IPS DF 6.9 (cell line): ENCODE measurements around the gene GPR32.
"Not testable (repeated sequence)": the region's sequence is repeated elsewhere in the genome, so short reads cannot be mapped to it uniquely, and the experiment has no call there.

Experiments
- DNase-seq: peaks from one replicate; pipeline ENCODE4 v3.0.0-alpha.2; 2013; ENCODE audit warnings: low read depth, low spot score
- H3K27ac ChIP-seq: one replicate; pipeline ENCODE4 v1.5.1; 2013; ENCODE audit warnings: low read length, control low read depth
- H3K27me3 ChIP-seq: 2 replicates; pipeline ENCODE4 v1.6.1; 2013; ENCODE audit warnings: mild to moderate bottlenecking, low read length; ENCODE audit not compliant: control insufficient read depth, insufficient read depth
- H3K36me3 ChIP-seq: 2 replicates; pipeline ENCODE4 v1.6.1; 2013; ENCODE audit warnings: low read length; ENCODE audit not compliant: control insufficient read depth, insufficient read depth
- H3K4me1 ChIP-seq: 2 replicates; pipeline ENCODE4 v1.6.1; 2013; ENCODE audit warnings: low read length; ENCODE audit not compliant: control insufficient read depth, insufficient read depth
- H3K4me3 ChIP-seq: 2 replicates; pipeline ENCODE4 v1.5.1; 2013; ENCODE audit warnings: mild to moderate bottlenecking, low read length
- H3K9me3 ChIP-seq: 2 replicates; pipeline ENCODE4 v1.6.1; 2013; ENCODE audit warnings: low read length, inconsistent platforms; ENCODE audit not compliant: control insufficient read depth, insufficient read depth
- WGBS: extraction: QIAGEN DNeasy Blood & Tissue Kit; methylation state at CpG from one replicate; pipeline ENCODE4 v1.1.7; 2013; ENCODE audit warnings: mixed read lengths, missing lambda C conversion rate; ENCODE audit not compliant: insufficient read length, insufficient coverage; 5-methylcytosine and 5-hydroxymethylcytosine counted together

The GPR32 gene

GRCh38 chr19:50767263-50767662 lies 3.0 kb upstream of the GPR32 start:
- H3K4me1 ChIP-seq, H3K4me3 ChIP-seq, H3K27me3 ChIP-seq, DNase-seq, H3K9me3 ChIP-seq, H3K36me3 ChIP-seq, H3K27ac ChIP-seq: not testable (repeated sequence)
- WGBS = no CpG with 5 or more reads among the region's 5 CpGs

GRCh38 chr19:50768277-50768676 lies 2.0 kb upstream of the GPR32 start:
- no peaks in the 10 kb centered on the region for H3K27me3 ChIP-seq
- no peaks in the 10 kb centered on the region; the same call in 1 of the 2 replicates for H3K4me1 ChIP-seq
- no peaks in the 10 kb centered on the region for H3K36me3 ChIP-seq
- no peak overlapping the region for H3K27ac ChIP-seq
- no CpG with 5 or more reads among the region's 5 CpGs for WGBS
- no peak overlapping the region for H3K4me3 ChIP-seq
- peaks cover 9% of the 10 kb centered on the region for H3K9me3 ChIP-seq
- no peak for DNase-seq

GRCh38 chr19:50770888-50771287 lies 624 bp downstream of the GPR32 start:
- Histone ChIP-seq H3K27me3 (no peaks in the 10 kb centered on the region), H3K4me1 (no peaks in the 10 kb centered on the region; the same call in 1 of the 2 replicates), H3K9me3 (peaks cover 9% of the 10 kb centered on the region), H3K4me3 (no peak overlapping the region), H3K27ac (no peak overlapping the region), H3K36me3 (no peaks in the 10 kb centered on the region)
- WGBS = no CpG with 5 or more reads among the region's 13 CpGs
- no peak for DNase-seq

GRCh38 chr19:50772476-50772875 lies 2.2 kb downstream of the GPR32 start:
- Histone ChIP-seq H3K9me3 (peaks cover 6% of the 10 kb centered on the region), H3K4me3 (no peak overlapping the region), H3K27me3 (no peaks in the 10 kb centered on the region), H3K27ac (no peak overlapping the region), H3K4me1 (no peaks in the 10 kb centered on the region; the same call in 1 of the 2 replicates), H3K36me3 (no peaks in the 10 kb centered on the region)
- WGBS = no CpG with 5 or more reads among the region's 2 CpGs
- DNase-seq = no peak

- not testable (repeated sequence) for H3K4me1 ChIP-seq, H3K9me3 ChIP-seq, H3K4me3 ChIP-seq, H3K36me3 ChIP-seq, H3K27ac ChIP-seq, DNase-seq, H3K27me3 ChIP-seq
- no CpG with 5 or more reads among the region's 3 CpGs for WGBS
These were observed 2.6 kb downstream of the GPR32 start for GRCh38 chr19:50772912-50773311.

- H3K4me1 ChIP-seq, H3K36me3 ChIP-seq, H3K27ac ChIP-seq, DNase-seq, H3K4me3 ChIP-seq, H3K27me3 ChIP-seq, H3K9me3 ChIP-seq: not testable (repeated sequence)
- no CpG with 5 or more reads among the region's 7 CpGs for WGBS
These were observed 3.2 kb downstream of the GPR32 start for GRCh38 chr19:50773454-50773853.

GRCh38 chr19:50776131-50776530 lies 5.9 kb downstream of the GPR32 start:
- Histone ChIP-seq H3K9me3 (peaks cover 4% of the 10 kb centered on the region; the same call in 1 of the 2 replicates), H3K4me3 (no peak overlapping the region), H3K36me3 (no peaks in the 10 kb centered on the region), H3K27me3 (no peaks in the 10 kb centered on the region), H3K27ac (no peak overlapping the region), H3K4me1 (no peaks in the 10 kb centered on the region; the same call in 1 of the 2 replicates)
- no CpG with 5 or more reads among the region's 5 CpGs for WGBS
- no peak for DNase-seq

GRCh38 chr19:50777261-50777660 lies 7.0 kb downstream of the GPR32 start:
- no peaks in the 10 kb centered on the region for H3K27me3 ChIP-seq
- DNase-seq = no peak
- H3K4me1 ChIP-seq = no peaks in the 10 kb centered on the region; the same call in 1 of the 2 replicates
- no peaks in the 10 kb centered on the region for H3K36me3 ChIP-seq
- 100% methylated on average over 1 of the region's 4 CpGs for WGBS
- H3K27ac ChIP-seq = no peak overlapping the region
- peaks cover 4% of the 10 kb centered on the region; the same call in 1 of the 2 replicates for H3K9me3 ChIP-seq
- no peak overlapping the region for H3K4me3 ChIP-seq

- H3K27ac ChIP-seq = no peak overlapping the region
- WGBS = no CpG with 5 or more reads among the region's 30 CpGs
- no peaks in the 10 kb centered on the region; the same call in 1 of the 2 replicates for H3K4me1 ChIP-seq
- no peaks in the 10 kb centered on the region for H3K36me3 ChIP-seq
- peaks cover 3% of the 10 kb centered on the region; the same call in 1 of the 2 replicates for H3K9me3 ChIP-seq
- no peak overlapping the region for H3K4me3 ChIP-seq
- H3K27me3 ChIP-seq = no peaks in the 10 kb centered on the region
- no peak for DNase-seq
These were observed 7.6 kb downstream of the GPR32 start for GRCh38 chr19:50777830-50778303.

- H3K27ac ChIP-seq = no peak overlapping the region
- WGBS = no CpG with 5 or more reads among the region's 7 CpGs
- no peak for DNase-seq
- no peaks in the 10 kb centered on the region for H3K27me3 ChIP-seq
- no peak overlapping the region for H3K4me3 ChIP-seq
- no peaks in the 10 kb centered on the region for H3K36me3 ChIP-seq
- H3K9me3 ChIP-seq = peaks cover 3% of the 10 kb centered on the region; the same call in 1 of the 2 replicates
- H3K4me1 ChIP-seq = no peaks in the 10 kb centered on the region; the same call in 1 of the 2 replicates
These were observed 8.7 kb downstream of the GPR32 start for GRCh38 chr19:50778906-50779430.
